ENCODE data around the gene ZNF503.
A peak's percentile ranks its signal among the peaks of the same experiment; 100 is the strongest.

DNA sequence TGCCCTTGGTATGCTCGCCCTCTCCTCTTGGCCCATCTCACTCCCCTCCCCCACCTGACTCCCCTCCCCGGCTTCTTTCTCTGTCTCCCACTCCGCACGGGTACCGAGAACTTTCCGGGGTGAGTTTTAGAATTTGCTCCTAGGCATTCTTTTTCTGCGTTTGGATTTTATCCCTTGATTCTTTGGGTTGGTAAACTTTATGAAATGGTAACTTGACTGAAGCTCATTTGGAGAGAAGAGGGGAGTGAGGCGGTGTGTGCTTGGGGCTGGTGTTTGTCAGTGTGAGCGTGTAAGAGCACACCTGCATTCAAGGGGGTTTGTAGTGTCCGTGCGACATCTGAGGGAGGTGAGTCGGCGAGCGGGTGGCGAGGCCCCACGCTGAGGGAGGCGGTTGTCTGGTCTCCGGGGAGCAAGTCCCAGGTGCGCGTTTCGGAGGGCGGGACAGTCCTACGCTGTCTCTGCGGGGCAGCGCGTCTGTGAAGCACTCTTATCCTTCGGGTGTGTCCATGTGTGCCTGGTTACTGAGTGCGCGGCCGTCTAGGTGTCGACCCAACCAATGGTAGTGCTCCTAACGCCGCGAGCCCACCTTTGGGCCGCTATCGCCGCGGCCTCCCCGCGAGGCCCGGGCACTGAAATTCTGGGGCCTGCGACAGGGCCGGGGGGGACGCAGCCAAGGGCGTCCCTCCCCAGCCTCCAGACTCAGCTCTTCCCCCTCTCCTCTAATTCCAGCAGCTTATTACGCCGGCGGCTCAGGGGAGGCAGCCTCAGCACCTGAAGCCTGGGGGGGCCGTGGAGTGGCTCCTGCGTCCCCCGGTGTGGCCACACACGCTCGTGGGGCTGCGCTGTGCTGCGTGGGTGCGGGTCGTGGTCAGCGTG, 2.6 kb upstream of the ZNF503 start:
- TF ChIP-seq, protein P1, sequence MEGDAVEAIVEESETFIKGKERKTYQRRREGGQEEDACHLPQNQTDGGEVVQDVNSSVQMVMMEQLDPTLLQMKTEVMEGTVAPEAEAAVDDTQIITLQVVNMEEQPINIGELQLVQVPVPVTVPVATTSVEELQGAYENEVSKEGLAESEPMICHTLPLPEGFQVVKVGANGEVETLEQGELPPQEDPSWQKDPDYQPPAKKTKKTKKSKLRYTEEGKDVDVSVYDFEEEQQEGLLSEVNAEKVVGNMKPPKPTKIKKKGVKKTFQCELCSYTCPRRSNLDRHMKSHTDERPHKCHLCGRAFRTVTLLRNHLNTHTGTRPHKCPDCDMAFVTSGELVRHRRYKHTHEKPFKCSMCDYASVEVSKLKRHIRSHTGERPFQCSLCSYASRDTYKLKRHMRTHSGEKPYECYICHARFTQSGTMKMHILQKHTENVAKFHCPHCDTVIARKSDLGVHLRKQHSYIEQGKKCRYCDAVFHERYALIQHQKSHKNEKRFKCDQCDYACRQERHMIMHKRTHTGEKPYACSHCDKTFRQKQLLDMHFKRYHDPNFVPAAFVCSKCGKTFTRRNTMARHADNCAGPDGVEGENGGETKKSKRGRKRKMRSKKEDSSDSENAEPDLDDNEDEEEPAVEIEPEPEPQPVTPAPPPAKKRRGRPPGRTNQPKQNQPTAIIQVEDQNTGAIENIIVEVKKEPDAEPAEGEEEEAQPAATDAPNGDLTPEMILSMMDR (conservative IDR thresholded peaks at IDR 0.05; ENCODE audit: low read depth in 2 of 2) = no peak
- peak; percentile 81 for TF ChIP-seq EZH2 (IDR thresholded peaks at IDR 0.05; ENCODE audit: low read depth, unreplicated experiment)
- no peak for TF ChIP-seq NANOG (IDR thresholded peaks at IDR 0.05; ENCODE audit: borderline replicate concordance)
